ENCODE measurements around the gene DDA1. TPM values are rescaled to one million over a fixed set of nuclear protein-coding genes. Genes with fewer than 3 reads are reported as not detected.

The DDA1 gene
- total and polyA plus RNA-seq, 2 of the 13 experiments (the other 11 are each of a cell fraction or from before 2014, with no cell fraction given), result 24.5 to 26.0 TPM

- intact Hi-C loops (cut with micrococcal nuclease; ENCODE audit: unreplicated experiment) (loop anchor here (10.0 kb wide), 1 partner anchor 123 kb away; the partner anchor contains the start of gene NXNL1), in situ Hi-C loops (cut with HindIII; ENCODE audit: extremely low pct_ligation_motif_present, low pct_unique_long_range_greater_than_20kb) (no loop called here)
- peak overlapping the region; percentile 72; the same call in 1 of the 2 replicates for H3K4me2 ChIP-seq (ENCODE audit: low read depth, low read length)
- no peak for ATAC-seq
- 98% methylated on average over 9 of the region's 15 CpGs for WGBS (ENCODE audit: low lambda C conversion rate)
- ChIA-PET POLR2A (interaction anchor here (1.0 kb wide), 1 partner anchor 78 kb away, joined by 4 read pairs; the partner anchor contains the start of gene MVB12A), CTCF (ENCODE audit: low intra/inter-chr PET ratio, low total read pairs) (no interaction called here)
- H3K79me2 ChIP-seq (ENCODE audit: insufficient read depth, low read length), result peaks cover 7% of the 10 kb centered on the region
- no TSS peak for BruUV-seq (replicated peaks)
- H3K27ac ChIP-seq (ENCODE audit: extremely low read length, insufficient read depth, low read length), result peak overlapping the region; percentile 66
- no peaks in the 10 kb centered on the region for H3K9me3 ChIP-seq (ENCODE audit: low read length)
- H3K9ac ChIP-seq (ENCODE audit: insufficient read depth, low read depth, low read length), result peak overlapping the region; percentile 20; the same call in 1 of the 2 replicates
- no peak overlapping the region for H3K4me3 ChIP-seq (replicated peaks in 1 of 3; ENCODE audit: insufficient read depth in 1 of 3, low read depth in 2 of 3, low read length in 3 of 3)
- H3K36me3 ChIP-seq (replicated peaks in 1 of 2; ENCODE audit: control insufficient read depth in 1 of 2, insufficient read depth in 2 of 2, low read length in 2 of 2), result peaks cover 1 to 9% of the 10 kb centered on the region in 2 experiments; a peak in 1 of 5 replicates
- no peak for FAIRE-seq
- TF ChIP-seq SRY (CRISPR knock-in tag; IDR thresholded peaks at IDR 0.05) (0 out of 2 replicates have a peak, but pooled peaks have one; percentile 11), AFF4 (CRISPR knock-in tag; IDR thresholded peaks at IDR 0.05) (no peak), RBFOX2 (IDR thresholded peaks at IDR 0.05; ENCODE audit: low read depth, low read length) (0 out of 2 replicates have a peak, but pooled peaks have one; percentile 12)
- TF ChIP-seq, protein P1, sequence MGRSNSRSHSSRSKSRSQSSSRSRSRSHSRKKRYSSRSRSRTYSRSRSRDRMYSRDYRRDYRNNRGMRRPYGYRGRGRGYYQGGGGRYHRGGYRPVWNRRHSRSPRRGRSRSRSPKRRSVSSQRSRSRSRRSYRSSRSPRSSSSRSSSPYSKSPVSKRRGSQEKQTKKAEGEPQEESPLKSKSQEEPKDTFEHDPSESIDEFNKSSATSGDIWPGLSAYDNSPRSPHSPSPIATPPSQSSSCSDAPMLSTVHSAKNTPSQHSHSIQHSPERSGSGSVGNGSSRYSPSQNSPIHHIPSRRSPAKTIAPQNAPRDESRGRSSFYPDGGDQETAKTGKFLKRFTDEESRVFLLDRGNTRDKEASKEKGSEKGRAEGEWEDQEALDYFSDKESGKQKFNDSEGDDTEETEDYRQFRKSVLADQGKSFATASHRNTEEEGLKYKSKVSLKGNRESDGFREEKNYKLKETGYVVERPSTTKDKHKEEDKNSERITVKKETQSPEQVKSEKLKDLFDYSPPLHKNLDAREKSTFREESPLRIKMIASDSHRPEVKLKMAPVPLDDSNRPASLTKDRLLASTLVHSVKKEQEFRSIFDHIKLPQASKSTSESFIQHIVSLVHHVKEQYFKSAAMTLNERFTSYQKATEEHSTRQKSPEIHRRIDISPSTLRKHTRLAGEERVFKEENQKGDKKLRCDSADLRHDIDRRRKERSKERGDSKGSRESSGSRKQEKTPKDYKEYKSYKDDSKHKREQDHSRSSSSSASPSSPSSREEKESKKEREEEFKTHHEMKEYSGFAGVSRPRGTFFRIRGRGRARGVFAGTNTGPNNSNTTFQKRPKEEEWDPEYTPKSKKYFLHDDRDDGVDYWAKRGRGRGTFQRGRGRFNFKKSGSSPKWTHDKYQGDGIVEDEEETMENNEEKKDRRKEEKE (IDR thresholded peaks at IDR 0.05), result no peak
- H3K27me3 ChIP-seq (ENCODE audit: control insufficient read depth in 1 of 2, insufficient read depth in 2 of 2, low read length in 2 of 2), result no peaks in the 10 kb centered on the region; a peak in 1 of 5 replicates
- no peak for DNase-seq (ENCODE audit: low spot score)
- H2AFZ ChIP-seq (ENCODE audit: low read length), result no peak overlapping the region
- H4K20me1 ChIP-seq (ENCODE audit: insufficient read depth, low read length), result no peaks in the 10 kb centered on the region
- peaks cover 43% of the 10 kb centered on the region for H3K4me1 ChIP-seq (ENCODE audit: insufficient read depth, low read length)
These were observed 32.0 kb downstream of the DDA1 start for GRCh38 chr19:17341386-17341785.
